ENCODE results near the gene ARHGAP15. TPM values are rescaled to one million over a fixed set of nuclear protein-coding genes. Genes with fewer than 3 reads are reported as not detected.
A peak's percentile ranks its signal among the peaks of the same experiment; 100 is the strongest.

ARHGAP15 gene
- total RNA-seq, 3 donors from 2014 or later (not counting 1 experiment from before 2014, with no cell fraction given), result 148 to 168 (median 165) TPM

- Mint-ChIP-seq H3K36me3 (no peaks in the 10 kb centered on the region), H3K27ac (no peak overlapping the region), H3K4me3 (no peak overlapping the region), H3K9me3 (no peaks in the 10 kb centered on the region), H3K27me3 (ENCODE audit: low read depth in 2 of 2) (no peaks in the 10 kb centered on the region), H3K4me1 (peaks cover 23 to 29% of the 10 kb centered on the region in 2 donors)
- ATAC-seq, result no peak
- H3K4me3 ChIP-seq (ENCODE audit: low read length), result no peak overlapping the region
- no peak overlapping the region for H3K27ac ChIP-seq (ENCODE audit: low read length)
- H3K9me3 ChIP-seq (ENCODE audit: control insufficient read depth, insufficient read depth, low read length), result no peaks in the 10 kb centered on the region
- H3K27me3 ChIP-seq (ENCODE audit: control insufficient read depth, insufficient read depth, low read length), result no peaks in the 10 kb centered on the region
- WGBS (ENCODE audit: insufficient coverage), result 96% methylated on average over 4 of the region's 4 CpGs
- intact Hi-C loops (cut with micrococcal nuclease), result no loop called here
- H3K36me3 ChIP-seq (ENCODE audit: control insufficient read depth, insufficient read depth, low read length), result peaks cover 3% of the 10 kb centered on the region
- TF ChIP-seq, protein P1, sequence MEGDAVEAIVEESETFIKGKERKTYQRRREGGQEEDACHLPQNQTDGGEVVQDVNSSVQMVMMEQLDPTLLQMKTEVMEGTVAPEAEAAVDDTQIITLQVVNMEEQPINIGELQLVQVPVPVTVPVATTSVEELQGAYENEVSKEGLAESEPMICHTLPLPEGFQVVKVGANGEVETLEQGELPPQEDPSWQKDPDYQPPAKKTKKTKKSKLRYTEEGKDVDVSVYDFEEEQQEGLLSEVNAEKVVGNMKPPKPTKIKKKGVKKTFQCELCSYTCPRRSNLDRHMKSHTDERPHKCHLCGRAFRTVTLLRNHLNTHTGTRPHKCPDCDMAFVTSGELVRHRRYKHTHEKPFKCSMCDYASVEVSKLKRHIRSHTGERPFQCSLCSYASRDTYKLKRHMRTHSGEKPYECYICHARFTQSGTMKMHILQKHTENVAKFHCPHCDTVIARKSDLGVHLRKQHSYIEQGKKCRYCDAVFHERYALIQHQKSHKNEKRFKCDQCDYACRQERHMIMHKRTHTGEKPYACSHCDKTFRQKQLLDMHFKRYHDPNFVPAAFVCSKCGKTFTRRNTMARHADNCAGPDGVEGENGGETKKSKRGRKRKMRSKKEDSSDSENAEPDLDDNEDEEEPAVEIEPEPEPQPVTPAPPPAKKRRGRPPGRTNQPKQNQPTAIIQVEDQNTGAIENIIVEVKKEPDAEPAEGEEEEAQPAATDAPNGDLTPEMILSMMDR (IDR thresholded peaks at IDR 0.05), result no peak
- H3K4me1 ChIP-seq (ENCODE audit: control insufficient read depth, insufficient read depth, low read length), result no peaks in the 10 kb centered on the region
- DNase-seq, result no peak
Observed at GRCh38 chr2:143579456-143579855, 450.2 kb downstream of the ARHGAP15 start.

DNA sequence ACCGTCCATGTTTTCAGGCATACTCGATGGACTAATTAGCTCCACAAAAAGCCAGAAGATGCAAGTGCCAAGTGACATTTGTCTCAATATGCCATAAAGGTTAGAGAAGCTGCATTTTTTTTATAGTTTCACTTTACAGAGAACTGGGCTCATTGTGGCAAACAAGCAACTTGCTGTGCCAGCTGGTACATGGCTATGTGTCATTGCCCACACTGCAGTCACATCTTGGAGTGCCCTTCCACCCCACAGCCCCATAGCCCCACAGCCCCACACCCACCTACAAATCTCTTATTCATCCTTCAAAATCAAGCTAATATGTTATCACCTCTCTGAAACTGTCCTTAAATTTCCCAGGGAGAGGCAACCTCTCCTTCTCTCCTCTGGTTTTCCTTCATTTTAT is 451.9 kb downstream of the ARHGAP15 start:
- TF ChIP-seq, protein P1 (IDR thresholded peaks at IDR 0.05), result no peak
- WGBS (ENCODE audit: insufficient coverage), result 98% methylated on average over 2 of the region's 2 CpGs
- ATAC-seq, result peak in 1 of 3 donors; percentile 41
- Histone ChIP-seq H3K9me3 (ENCODE audit: control insufficient read depth, insufficient read depth, low read length) (no peaks in the 10 kb centered on the region), H3K27ac (ENCODE audit: low read length) (no peak overlapping the region), H3K4me3 (ENCODE audit: low read length) (no peak overlapping the region), H3K4me1 (ENCODE audit: control insufficient read depth, insufficient read depth, low read length) (no peaks in the 10 kb centered on the region), H3K27me3 (ENCODE audit: control insufficient read depth, insufficient read depth, low read length) (no peaks in the 10 kb centered on the region), H3K36me3 (ENCODE audit: control insufficient read depth, insufficient read depth, low read length) (peaks cover 6% of the 10 kb centered on the region)
- H3K9me3 Mint-ChIP-seq, result no peaks in the 10 kb centered on the region
- H3K27me3 Mint-ChIP-seq (ENCODE audit: low read depth in 2 of 2), result no peaks in the 10 kb centered on the region
- peak overlapping the region; percentile 26 to 46 for H3K27ac Mint-ChIP-seq
- no peak for DNase-seq
- H3K36me3 Mint-ChIP-seq, result no peaks in the 10 kb centered on the region
- H3K4me1 Mint-ChIP-seq, result peaks cover 19 to 23% of the 10 kb centered on the region in 2 donors
- intact Hi-C loops (cut with micrococcal nuclease), result no loop called here
- H3K4me3 Mint-ChIP-seq, result no peak overlapping the region

DNA sequence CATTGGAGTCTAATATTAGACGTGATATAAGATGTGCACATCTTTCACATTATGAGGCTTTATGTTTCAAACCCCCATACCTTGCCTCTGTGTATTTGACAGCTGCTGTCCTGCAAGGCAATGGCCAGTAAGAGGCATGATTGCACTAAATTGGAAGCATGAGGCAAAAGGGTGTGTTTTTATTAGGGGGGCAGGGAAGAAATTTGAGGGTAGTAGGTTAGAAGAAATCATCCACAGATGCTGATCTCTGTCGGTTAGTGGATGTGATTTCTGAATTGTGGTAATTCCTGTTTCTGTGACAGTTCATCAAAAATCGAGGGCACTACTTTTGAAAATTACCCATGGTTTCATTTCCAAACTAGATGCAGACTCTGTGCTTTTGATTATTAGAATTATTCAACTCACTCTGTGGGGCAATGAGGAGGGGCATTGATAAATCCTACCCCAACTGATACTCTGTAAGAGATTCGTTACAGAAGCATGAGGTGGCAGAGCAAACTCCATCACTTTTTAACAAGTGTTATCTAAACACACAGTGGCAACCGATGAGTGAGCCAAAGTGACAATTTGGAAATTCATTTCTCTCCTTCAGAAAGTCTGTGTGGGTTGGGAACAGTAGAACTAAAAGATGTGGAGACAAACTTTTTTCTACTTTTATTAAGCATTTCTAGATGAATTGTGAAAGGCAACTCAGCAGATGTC is 453.0 kb downstream of the ARHGAP15 start:
- 80% methylated on average over 4 of the region's 5 CpGs for WGBS (ENCODE audit: insufficient coverage)
- Mint-ChIP-seq H3K4me1 (peaks cover 25 to 29% of the 10 kb centered on the region in 2 donors), H3K36me3 (no peaks in the 10 kb centered on the region), H3K4me3 (no peak overlapping the region), H3K27ac (peak overlapping the region; percentile 26 to 45), H3K9me3 (peaks cover 0 to 2% of the 10 kb centered on the region in 2 donors), H3K27me3 (ENCODE audit: low read depth in 2 of 2) (no peaks in the 10 kb centered on the region)
- no peaks in the 10 kb centered on the region for H3K9me3 ChIP-seq (ENCODE audit: control insufficient read depth, insufficient read depth, low read length)
- H3K27ac ChIP-seq (ENCODE audit: low read length), result no peak overlapping the region
- ATAC-seq (no peak), DNase-seq (no peak)
- no peaks in the 10 kb centered on the region for H3K4me1 ChIP-seq (ENCODE audit: control insufficient read depth, insufficient read depth, low read length)
- intact Hi-C loops (cut with micrococcal nuclease), result no loop called here
- TF ChIP-seq, protein P1 (IDR thresholded peaks at IDR 0.05), result no peak
- no peaks in the 10 kb centered on the region for H3K27me3 ChIP-seq (ENCODE audit: control insufficient read depth, insufficient read depth, low read length)
- no peak overlapping the region for H3K4me3 ChIP-seq (ENCODE audit: low read length)
- peaks cover 6% of the 10 kb centered on the region for H3K36me3 ChIP-seq (ENCODE audit: control insufficient read depth, insufficient read depth, low read length)

- Mint-ChIP-seq H3K9me3 (peaks cover 0 to 2% of the 10 kb centered on the region in 2 donors), H3K27me3 (ENCODE audit: low read depth in 2 of 2) (no peaks in the 10 kb centered on the region), H3K27ac (no peak overlapping the region), H3K4me3 (no peak overlapping the region), H3K4me1 (peaks cover 40 to 41% of the 10 kb centered on the region in 2 donors), H3K36me3 (no peaks in the 10 kb centered on the region)
- TF ChIP-seq, protein P1 (IDR thresholded peaks at IDR 0.05), result no peak
- H3K36me3 ChIP-seq (ENCODE audit: control insufficient read depth, insufficient read depth, low read length), result peaks cover 6% of the 10 kb centered on the region
- no peak overlapping the region for H3K4me3 ChIP-seq (ENCODE audit: low read length)
- ATAC-seq (no peak), DNase-seq (no peak)
- intact Hi-C loops (cut with micrococcal nuclease), result no loop called here
- WGBS (ENCODE audit: insufficient coverage), result no CpG with 5 or more reads among the region's 4 CpGs
- H3K27me3 ChIP-seq (ENCODE audit: control insufficient read depth, insufficient read depth, low read length), result no peaks in the 10 kb centered on the region
- no peaks in the 10 kb centered on the region for H3K4me1 ChIP-seq (ENCODE audit: control insufficient read depth, insufficient read depth, low read length)
- no peak overlapping the region for H3K27ac ChIP-seq (ENCODE audit: low read length)
- H3K9me3 ChIP-seq (ENCODE audit: control insufficient read depth, insufficient read depth, low read length), result no peaks in the 10 kb centered on the region
Observed at GRCh38 chr2:143584936-143585335, 455.7 kb downstream of the ARHGAP15 start.

Data from natural killer cell (primary cell).